MM.1S (cell line): ENCODE data around the gene COBL.

Experiments
- DNase-seq: peaks from one replicate; pipeline ENCODE4 v3.0.0-alpha.2; 2015
- H2AFZ ChIP-seq: fragments of 300-600 bp; sonication (generic); 2 replicates; pipeline ENCODE4 v1.6.0; 2016; ENCODE audit warnings: antibody characterized with exemption, low read length
- H3F3A ChIP-seq: fragments of 300-600 bp; sonication (generic); 2 replicates; pipeline ENCODE4 v1.6.1; 2016; ENCODE audit warnings: mild to moderate bottlenecking, antibody characterized with exemption, low read length, moderate library complexity, mixed read lengths; ENCODE audit not compliant: insufficient read depth
- H3K27ac ChIP-seq: fragments of 300-600 bp; sonication (generic); 2 replicates; pipeline ENCODE4 v1.5.1; 2016; ENCODE audit warnings: mild to moderate bottlenecking, low read length
- H3K27me3 ChIP-seq: fragments of 300-600 bp; sonication (generic); replicated peaks from 2 replicates; pipeline ENCODE4 v1.6.0; 2016; ENCODE audit warnings: low read length; ENCODE audit not compliant: insufficient read depth
- H3K36me3 ChIP-seq: fragments of 300-600 bp; sonication (generic); replicated peaks from 2 replicates; pipeline ENCODE4 v1.6.1; 2016; ENCODE audit warnings: mild to moderate bottlenecking, low read length, mixed read lengths; ENCODE audit not compliant: insufficient read depth
- H3K4me1 ChIP-seq: fragments of 300-600 bp; sonication (generic); 2 replicates; pipeline ENCODE4 v1.6.1; 2016; ENCODE audit warnings: low read length, mixed read lengths
- H3K4me2 ChIP-seq: fragments of 300-600 bp; sonication (generic); 2 replicates; pipeline ENCODE4 v1.6.0; 2016; ENCODE audit warnings: low read depth, low read length
- H3K4me3 ChIP-seq: fragments of 300-600 bp; sonication (generic); 2 replicates; pipeline ENCODE4 v1.5.1; 2016; ENCODE audit warnings: low read length, mixed read lengths
- H3K79me2 ChIP-seq: fragments of 300-600 bp; sonication (generic); 2 replicates; pipeline ENCODE4 v1.6.1; 2016; ENCODE audit warnings: mixed run types, low read length, mixed read lengths
- H3K9ac ChIP-seq: fragments of 300-600 bp; sonication (generic); 2 replicates; pipeline ENCODE4 v1.6.1; 2016; ENCODE audit warnings: low read length, mixed read lengths
- H3K9me2 ChIP-seq: fragments of 300-600 bp; sonication (generic); replicated peaks from 2 replicates; pipeline ENCODE4 v1.6.1; 2016; ENCODE audit warnings: mild to moderate bottlenecking, low read length, mixed read lengths; ENCODE audit not compliant: insufficient read depth
- H3K9me3 ChIP-seq: fragments of 300-600 bp; sonication (generic); replicated peaks from 2 replicates; pipeline ENCODE4 v1.6.1; 2016; ENCODE audit warnings: mild to moderate bottlenecking, low read length, mixed read lengths; ENCODE audit not compliant: insufficient read depth
- H4K20me1 ChIP-seq: fragments of 300-600 bp; sonication (generic); 2 replicates; pipeline ENCODE4 v1.6.1; 2016; ENCODE audit warnings: mild to moderate bottlenecking, low read length, moderate library complexity, mixed read lengths; ENCODE audit not compliant: insufficient read depth
- EZH2 ChIP-seq: fragments of 300-600 bp; sonication (generic); optimal IDR thresholded peaks from 2 replicates; pipeline ENCODE3; 2017; ENCODE audit warnings: low read depth, mild to moderate bottlenecking, antibody characterized with exemption, low read length, mixed read lengths
- EZH2phosphoT487 ChIP-seq: fragments of 300-600 bp; sonication (generic); IDR thresholded peaks from 2 replicates; pipeline ENCODE4 v1.6.1; 2018; ENCODE audit warnings: antibody characterized with exemption, low read length
- TF ChIP-seq, protein P1 (sequence below): fragments of 300-600 bp; sonication (generic); IDR thresholded peaks from 2 replicates; pipeline ENCODE4 v1.5.1; 2016; ENCODE audit warnings: antibody characterized with exemption, low read length, mixed read lengths

Gene COBL

DNA sequence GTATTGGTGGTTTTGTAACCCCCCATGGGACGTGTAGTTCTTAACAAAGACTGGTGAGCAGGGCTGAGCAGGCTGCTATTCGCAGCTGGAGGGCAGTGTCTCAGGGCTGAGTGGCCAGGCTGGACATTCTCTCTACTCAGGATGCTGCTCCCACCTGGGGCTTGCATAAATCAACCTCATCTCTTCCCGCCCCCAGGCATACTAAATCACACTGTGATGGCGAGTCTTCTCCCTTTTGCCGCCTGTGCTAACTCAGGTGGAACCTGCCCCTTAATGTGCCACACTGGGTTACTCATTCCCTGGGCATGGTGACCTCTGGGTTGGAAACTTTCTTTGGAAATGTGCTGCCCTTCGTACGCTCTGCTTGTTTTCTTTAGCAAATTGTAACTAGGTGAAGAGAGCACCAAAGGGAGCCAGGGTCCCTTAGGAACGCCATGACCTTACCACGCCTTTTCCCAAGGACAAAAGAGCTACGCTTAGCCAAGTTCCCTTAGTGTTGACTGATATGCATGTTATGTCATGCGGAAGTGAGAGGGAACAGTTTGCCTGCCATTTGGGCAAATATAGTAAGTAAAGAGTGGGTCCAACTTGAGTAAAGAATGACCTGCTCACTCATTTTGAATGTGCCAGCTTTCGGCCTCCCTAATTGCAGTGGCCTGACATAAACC is 40.4 kb upstream of the COBL start:
- Histone ChIP-seq H3K9me3 (no peaks in the 10 kb centered on the region), H3K4me2 (no peak overlapping the region), H2AFZ (no peak overlapping the region), H3F3A (no peaks in the 10 kb centered on the region), H3K4me1 (no peaks in the 10 kb centered on the region), H3K9me2 (no peaks in the 10 kb centered on the region), H3K4me3 (no peak overlapping the region), H3K27me3 (no peaks in the 10 kb centered on the region), H3K27ac (no peak overlapping the region), H3K36me3 (no peaks in the 10 kb centered on the region), H3K9ac (no peak overlapping the region), H3K79me2 (no peaks in the 10 kb centered on the region), H4K20me1 (no peaks in the 10 kb centered on the region)
- DNase-seq = no peak
- TF ChIP-seq, protein P1, sequence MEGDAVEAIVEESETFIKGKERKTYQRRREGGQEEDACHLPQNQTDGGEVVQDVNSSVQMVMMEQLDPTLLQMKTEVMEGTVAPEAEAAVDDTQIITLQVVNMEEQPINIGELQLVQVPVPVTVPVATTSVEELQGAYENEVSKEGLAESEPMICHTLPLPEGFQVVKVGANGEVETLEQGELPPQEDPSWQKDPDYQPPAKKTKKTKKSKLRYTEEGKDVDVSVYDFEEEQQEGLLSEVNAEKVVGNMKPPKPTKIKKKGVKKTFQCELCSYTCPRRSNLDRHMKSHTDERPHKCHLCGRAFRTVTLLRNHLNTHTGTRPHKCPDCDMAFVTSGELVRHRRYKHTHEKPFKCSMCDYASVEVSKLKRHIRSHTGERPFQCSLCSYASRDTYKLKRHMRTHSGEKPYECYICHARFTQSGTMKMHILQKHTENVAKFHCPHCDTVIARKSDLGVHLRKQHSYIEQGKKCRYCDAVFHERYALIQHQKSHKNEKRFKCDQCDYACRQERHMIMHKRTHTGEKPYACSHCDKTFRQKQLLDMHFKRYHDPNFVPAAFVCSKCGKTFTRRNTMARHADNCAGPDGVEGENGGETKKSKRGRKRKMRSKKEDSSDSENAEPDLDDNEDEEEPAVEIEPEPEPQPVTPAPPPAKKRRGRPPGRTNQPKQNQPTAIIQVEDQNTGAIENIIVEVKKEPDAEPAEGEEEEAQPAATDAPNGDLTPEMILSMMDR = no peak
- TF ChIP-seq EZH2 (no peak), EZH2phosphoT487 (no peak)

DNA sequence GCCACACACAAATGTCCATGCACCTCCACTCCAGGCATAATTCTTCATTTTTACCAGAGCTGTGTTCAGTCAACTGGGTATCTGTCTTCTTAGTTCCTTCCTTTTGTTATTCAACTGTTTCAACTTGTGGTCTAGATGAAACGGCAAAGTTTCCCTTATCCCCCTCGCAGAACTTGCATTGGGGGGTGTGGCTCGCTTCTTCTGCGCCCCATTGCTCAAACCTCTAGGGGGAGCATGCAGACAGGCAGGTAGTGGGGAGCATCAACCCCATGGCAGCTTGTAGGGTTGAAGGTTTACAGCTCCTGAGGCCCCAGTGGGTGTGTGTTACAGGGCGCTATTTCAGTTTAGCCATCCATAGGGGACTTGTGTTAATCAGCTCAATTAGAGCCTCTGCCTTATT is 38.3 kb upstream of the COBL start:
- no peaks in the 10 kb centered on the region for H3K36me3 ChIP-seq
- no peaks in the 10 kb centered on the region for H4K20me1 ChIP-seq
- no peaks in the 10 kb centered on the region for H3F3A ChIP-seq
- H3K9me2 ChIP-seq = no peaks in the 10 kb centered on the region
- H3K4me3 ChIP-seq = no peak overlapping the region
- no peak for TF ChIP-seq EZH2
- TF ChIP-seq, protein P1 = no peak
- TF ChIP-seq EZH2phosphoT487 = no peak
- no peaks in the 10 kb centered on the region for H3K27me3 ChIP-seq
- no peaks in the 10 kb centered on the region for H3K79me2 ChIP-seq
- H3K9me3 ChIP-seq = no peaks in the 10 kb centered on the region
- H3K4me2 ChIP-seq = no peak overlapping the region
- no peaks in the 10 kb centered on the region for H3K4me1 ChIP-seq
- DNase-seq = no peak
- no peak overlapping the region for H3K27ac ChIP-seq
- H2AFZ ChIP-seq = no peak overlapping the region
- H3K9ac ChIP-seq = no peak overlapping the region

DNA sequence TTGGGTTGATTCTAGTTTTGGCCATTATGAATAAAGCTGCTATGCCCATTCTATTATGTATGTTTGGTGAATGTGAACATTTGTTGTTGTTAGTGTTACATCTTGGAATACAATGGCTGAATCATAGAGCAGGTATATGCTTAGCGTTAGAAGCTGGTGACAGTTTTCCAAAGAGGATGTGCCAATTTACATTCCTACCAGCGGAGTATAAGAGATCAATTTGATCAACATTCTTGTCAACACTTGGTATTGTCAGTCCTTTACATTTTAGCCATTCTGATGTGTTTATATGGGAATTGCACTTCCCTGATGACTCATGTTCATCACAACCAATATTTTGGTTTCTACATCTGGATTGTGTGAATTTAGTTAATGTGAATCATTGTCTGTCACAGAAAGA is 37.8 kb upstream of the COBL start:
- Histone ChIP-seq H3K4me3 (no peak overlapping the region), H3K4me2 (no peak overlapping the region), H4K20me1 (no peaks in the 10 kb centered on the region), H3K27ac (no peak overlapping the region), H3K9me3 (no peaks in the 10 kb centered on the region), H3K9me2 (no peaks in the 10 kb centered on the region), H3F3A (no peaks in the 10 kb centered on the region), H3K27me3 (no peaks in the 10 kb centered on the region), H2AFZ (no peak overlapping the region), H3K36me3 (no peaks in the 10 kb centered on the region), H3K9ac (no peak overlapping the region), H3K79me2 (no peaks in the 10 kb centered on the region), H3K4me1 (no peaks in the 10 kb centered on the region)
- no peak for TF ChIP-seq EZH2phosphoT487
- TF ChIP-seq, protein P1 = no peak
- no peak for TF ChIP-seq EZH2
- no peak for DNase-seq
